HG03025 (cell line): ENCODE results near the gene FAM110D.

ENCODE experiments used
- ATAC-seq: cut with Tn5 transposase; IDR thresholded peaks from one replicate; pipeline ENCODE4 v1.9.1; 2021; ENCODE audit warnings: mild to moderate bottlenecking, moderate library complexity; ENCODE audit not compliant: unreplicated experiment, low FRiP score

FAM110D gene

DNA sequence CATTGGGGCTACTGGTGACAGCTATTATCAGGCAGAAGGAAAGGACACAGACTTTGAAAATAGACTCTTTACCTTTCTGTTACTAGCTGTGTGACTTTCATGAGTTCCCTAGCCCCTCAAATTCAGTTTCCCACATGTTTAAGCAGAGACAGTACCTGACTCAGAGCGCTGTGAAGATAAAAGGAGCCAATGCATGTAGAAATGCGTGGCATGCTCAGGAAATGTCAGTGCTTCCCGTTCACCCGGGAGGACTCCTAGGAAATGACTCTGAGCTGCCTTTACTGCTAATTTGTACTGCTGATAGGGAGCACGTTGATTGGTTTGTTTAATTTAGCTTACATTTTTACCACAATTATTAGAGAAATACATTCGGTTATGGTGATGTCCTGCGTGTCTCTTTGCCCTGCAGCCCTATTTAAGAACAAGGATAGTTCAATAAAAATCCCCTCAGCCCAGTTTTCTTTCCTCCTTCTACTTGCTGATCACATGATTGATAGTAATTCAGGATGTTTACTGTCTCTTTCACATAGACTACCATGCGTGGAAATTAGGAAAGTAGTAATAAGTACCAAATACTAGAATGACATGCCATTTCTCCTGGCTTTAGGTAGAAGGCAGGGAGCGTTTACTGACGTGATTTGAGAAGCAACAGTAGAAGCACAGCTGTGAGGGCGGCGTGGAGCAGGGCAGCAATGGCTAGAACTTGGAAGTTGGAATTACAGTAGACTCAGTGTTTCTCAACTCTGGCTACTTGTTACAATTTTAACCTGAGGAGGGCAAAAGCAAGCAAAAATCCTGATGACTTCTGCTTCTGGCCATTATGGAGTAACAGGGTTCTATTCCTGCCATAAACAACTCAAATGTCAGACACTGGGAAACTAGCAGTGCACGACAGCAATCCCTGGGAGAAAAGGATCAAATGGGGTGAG is 31.4 kb upstream of the FAM110D start:
- no peak for ATAC-seq

DNA sequence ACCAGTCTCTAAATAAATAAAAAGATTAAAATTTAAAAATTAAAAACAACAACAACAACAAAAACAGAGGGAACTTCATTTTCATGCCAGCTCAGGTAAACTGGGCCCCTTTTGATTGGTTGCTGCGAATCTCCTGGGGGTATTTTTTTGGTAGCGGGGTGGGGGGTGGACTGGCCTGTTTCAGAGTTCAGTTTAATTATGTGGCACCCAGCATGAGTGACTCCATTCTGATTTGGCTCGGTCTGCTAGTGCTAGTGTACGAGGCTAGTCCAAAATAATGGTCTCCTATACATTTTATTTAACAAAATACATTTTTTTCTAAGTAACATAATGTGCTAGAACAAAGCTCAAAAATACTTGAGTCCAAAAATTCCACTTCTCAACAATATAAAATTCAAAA is 29.1 kb upstream of the FAM110D start:
- no peak for ATAC-seq

DNA sequence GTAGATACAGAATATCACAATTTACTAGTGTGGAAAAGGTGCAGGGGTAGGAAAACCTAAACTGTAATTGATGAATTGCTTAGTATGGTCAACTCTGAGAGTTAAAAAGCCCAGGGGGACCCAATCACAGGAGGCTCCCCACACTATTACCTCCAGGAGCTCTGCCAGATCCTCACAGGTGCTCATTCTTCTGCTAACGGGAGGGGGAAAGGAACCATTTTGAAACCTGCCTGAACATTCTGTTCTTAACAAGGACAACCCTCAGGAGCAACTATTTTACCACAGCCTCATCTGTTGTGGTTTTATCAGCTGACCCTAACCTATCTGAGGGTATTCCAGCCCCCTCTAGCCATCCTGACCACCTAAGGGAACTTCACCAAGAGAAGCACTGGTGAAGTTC is 28.2 kb upstream of the FAM110D start:
- no peak for ATAC-seq

DNA sequence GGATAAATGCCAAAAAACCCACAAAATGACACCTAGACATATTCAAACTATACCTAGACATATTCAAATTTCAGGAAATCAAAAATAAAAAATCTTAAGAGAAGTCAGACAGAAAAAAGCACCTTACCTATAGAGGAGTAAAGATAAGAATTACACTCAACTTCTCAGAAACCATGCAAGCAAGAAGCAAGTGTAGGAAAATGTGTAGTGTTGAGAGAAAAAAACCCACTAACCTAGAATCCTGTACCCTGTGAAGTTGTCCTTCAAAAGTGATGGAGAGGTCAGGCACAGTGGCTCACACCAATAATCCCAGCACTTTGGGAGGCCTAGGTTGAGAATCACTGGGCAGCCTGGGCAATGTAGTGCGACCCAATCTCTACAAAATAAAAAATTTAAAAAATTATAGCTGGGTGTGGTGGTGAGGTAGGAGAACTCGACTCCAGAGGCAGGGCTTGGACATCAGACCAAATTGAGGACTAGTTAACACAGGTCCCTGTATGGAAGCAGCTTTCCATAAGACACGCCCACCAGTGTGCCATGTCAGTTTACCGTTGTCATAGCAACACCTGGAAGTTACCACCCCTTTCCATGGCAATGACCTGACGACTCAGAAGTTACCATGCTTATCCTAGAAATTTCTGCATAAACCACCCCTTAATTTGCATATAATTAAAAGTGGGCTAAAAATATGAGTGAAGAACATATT is 26.6 kb upstream of the FAM110D start:
- no peak for ATAC-seq

DNA sequence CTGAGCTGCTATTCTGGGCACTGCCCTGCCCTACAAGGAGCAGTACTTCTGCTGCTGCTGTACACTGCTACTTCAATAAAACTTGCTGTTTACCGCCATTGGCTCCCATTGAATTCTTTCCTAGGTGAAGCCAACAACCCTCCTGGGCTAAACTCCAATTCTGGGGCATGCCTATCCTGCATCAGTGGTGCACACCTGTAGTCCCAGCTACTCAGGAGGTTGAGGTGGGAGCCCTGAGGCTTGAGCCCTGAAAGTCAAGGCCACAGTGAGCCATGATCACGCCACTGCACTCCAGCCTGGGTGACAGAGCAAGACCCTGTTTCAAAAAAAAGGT is 26.1 kb upstream of the FAM110D start:
- ATAC-seq: no peak

DNA sequence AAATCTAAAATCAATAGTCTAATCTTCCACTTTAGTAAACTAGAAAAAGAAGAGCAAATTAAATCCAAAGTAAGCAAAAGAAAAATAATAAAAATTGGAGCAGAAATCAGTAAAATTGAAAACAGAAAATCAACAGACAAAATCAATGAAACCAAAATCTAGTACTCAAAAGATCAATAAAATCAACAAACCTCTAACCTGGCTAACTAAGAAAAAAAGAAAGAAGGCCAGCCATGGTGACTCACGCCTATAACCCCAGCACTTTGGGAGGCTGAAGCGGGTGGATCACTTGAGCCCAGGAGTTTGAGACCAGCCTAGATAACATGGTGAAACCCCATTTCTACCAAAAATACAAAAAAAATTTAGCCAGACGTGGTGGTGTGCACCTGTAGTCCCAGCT is 24.4 kb upstream of the FAM110D start:
- no peak for ATAC-seq

DNA sequence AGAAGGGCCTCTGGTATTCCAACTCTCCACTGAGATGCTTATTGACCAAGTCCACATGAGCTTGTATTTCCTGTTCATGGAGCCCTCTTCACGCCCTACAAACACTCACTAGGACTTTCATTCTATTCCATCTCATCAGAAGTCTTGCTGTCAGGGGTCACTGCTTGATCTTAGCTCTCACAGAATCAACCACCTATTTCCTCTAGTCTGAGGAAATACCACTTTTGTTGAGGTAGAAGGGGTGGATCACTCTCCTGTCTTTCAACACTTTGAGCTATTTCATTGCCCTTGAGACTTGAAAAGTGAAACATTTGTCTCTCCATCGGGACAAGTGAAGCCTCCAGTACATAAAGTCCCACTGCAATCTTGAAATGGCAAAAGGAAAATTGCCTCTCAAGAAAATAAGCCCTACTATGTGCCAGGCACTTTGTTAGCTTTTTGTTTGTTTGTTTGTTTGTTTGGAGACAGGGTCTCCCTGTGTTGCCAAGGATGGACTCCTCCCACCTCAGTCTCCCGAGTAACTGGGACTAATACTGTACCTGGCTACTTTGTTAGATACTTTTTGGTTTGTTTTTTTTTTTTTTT is 19.8 kb upstream of the FAM110D start:
- ATAC-seq: no peak

DNA sequence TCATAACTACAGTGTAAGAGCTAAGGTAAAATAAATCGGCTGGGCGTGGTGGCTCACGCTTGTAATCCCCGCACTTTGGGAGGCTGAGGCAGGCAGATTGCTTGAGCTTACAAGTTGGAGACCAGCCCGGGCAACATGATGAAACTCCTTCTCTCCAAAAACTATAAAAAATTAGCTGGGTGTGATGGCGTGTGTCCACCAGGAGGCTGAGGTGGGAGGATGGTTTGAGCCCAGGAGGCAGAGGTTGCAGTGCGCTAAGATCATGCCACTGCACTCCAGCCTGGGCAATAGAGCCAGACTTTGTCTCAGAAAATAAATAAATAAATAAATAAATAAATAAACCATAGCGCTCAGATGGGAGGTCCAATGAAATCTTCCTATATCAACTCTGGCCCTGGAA is 16.7 kb upstream of the FAM110D start:
- no peak for ATAC-seq

DNA sequence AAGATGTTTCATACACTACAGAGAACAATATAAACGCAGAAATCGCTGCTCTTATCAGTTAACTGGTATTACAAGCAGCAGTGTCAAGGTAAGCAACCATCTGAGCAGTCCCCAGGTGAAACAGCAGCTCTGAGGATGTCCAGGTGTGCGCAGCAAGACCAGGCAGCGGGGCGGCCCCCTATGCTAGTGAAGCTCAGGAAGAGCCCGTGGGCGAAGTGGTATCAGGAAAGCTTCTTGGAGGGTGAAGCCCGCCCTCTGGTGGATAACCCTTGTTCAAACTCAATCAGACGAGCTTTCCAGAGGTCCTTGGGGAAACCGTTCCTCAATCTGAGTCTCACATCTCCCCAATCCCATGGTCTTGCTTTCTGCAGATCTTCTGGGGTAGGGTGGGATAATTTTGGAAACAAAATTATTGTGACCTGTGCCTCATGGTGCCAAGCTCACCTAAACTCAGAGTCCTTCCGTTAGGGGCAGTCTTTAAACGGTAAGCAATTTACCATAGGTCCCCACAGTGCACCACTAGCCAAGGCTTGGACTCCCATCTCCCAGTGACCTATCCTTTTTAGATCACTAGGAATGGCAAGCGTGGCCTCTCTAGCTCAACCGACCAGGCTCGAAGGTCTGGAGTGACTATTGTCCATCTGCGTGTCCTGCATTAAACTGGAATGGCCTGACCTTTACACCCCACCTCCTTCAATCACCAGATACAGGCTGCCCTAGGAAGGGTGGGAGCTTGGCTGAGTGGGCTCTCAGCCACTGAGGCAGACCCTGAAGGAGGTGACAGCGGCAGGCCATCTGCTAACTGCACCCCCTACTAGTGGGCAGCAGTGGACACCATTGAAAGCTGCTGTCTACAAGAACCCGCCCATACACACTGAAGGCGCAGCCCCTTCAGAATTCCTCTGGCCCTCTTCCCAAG is 13.6 kb upstream of the FAM110D start:
- ATAC-seq: no peak

DNA sequence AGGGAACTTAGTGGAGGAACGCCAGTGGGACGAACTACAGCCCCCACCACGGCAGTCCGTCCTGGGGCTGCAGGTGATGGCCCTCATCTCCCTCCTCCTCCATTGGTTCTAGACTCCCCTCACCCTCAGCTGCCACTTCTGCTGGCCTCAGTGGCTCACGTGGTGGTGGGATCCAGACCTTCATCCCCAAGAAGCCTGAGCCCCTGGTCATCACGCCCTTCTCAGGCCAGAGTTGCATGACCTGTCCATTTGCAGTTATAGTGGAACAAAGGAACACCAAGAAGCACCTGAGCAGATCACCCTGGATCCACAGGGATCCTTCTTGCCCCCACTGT is 13.0 kb upstream of the FAM110D start:
- no peak for ATAC-seq

DNA sequence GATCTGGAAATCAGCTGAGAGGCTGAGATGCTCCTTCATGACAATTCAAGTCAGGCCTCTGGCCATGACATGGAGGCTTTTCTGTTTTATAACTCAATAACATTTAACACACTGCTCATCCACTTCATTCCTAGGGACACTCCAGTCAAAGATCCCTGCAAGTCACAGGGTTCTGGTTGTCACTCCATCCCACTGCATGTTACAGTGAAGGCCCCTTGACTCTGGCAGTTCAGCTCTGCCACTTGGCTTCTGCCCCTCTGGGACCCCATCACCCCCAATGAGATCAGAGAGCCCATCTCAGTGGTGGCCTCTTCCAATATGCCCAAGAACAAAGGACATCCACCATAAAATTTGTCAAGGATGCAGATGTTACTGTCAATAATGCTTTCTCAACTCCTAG is 10.0 kb upstream of the FAM110D start:
- ATAC-seq: no peak

DNA sequence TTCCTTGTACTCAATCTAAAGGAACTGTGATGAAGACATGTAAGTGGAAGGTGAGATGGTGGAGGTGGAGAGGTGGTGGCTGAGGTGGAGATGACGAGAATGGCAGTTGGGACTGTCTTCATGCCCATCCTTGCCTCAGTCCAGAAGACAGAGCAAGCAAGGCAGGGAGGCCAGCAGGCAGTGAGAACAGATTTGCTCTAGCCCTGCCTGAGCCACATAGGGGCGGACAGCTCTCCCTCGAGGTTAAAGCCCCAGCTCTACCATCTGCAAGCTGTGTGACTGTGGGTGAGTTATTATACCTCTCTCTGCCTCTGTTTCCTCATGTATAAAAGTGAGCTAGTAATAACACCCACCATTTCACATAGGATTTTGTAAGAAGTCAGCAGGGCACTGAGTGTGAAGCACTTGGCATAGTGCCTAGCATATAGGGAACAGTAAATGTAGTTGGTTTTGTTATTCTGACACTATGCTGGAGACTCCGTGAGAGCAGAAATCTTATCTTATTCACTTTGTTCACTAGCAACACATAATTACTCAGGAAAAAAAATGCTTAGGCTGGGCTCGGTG is 4.8 kb upstream of the FAM110D start:
- no peak for ATAC-seq

DNA sequence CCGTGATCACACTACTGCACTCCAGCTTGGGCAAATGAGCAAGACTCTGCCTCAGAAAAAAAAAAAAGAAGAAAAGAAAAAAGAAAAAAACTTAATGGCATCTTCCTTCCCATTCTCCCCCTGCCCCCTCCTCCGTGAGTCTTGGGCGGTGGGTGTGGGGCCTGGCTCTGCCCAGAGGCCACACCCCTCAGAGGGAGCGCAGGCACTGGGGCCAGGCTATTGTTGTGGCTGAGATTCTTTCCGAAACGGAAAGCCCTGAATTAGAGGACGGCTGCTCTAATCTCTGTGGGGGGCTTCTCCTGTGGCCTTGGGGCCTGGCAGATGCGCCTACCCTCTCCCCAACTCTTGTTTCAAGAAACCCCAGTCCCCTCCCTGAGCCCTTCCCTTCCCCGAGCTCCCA is 4.1 kb upstream of the FAM110D start:
- no peak for ATAC-seq

DNA sequence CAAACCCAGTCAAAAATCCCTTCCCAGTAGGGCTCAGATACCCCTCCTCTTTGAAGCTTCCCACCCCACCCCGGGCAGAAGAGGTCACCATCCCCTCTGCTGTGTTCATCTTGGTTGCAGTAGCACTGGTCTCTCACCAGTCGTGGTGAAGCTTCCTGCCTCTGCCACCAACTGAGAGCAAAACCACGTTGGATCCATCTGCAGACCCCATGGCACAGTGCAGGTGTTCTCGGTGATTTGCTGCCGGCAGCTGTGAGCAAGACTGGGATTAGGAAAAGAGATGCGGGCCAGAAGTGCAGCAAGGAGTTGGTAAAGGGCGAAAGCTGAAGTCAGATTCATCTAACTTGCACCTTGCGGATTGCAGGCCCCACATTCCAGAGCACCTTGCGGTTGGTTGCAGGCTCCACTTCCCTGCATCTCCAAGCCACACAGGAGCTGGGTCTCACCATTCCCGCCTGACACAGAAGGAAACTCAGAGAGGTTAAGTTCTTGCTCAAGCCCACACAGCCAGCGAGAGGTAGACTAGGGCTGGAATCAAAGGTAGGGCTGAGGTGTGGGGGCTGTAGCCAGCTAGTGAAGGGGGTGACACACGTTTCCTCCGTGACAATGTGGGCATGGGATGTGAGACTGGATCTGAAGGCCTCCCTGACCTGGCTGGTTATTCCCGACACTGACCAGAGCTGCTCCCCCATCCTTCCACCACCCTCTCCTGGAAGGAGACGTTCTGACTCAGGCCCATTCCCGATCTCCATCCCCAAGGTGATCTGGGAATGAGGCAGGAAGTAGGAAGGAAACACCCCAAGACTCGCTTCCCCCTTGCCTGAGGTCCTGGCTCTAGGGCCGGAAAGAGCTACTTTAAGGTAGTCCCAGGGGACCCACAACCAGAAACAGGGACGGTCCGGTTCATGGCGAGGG is 3.3 kb upstream of the FAM110D start:
- no peak for ATAC-seq

DNA sequence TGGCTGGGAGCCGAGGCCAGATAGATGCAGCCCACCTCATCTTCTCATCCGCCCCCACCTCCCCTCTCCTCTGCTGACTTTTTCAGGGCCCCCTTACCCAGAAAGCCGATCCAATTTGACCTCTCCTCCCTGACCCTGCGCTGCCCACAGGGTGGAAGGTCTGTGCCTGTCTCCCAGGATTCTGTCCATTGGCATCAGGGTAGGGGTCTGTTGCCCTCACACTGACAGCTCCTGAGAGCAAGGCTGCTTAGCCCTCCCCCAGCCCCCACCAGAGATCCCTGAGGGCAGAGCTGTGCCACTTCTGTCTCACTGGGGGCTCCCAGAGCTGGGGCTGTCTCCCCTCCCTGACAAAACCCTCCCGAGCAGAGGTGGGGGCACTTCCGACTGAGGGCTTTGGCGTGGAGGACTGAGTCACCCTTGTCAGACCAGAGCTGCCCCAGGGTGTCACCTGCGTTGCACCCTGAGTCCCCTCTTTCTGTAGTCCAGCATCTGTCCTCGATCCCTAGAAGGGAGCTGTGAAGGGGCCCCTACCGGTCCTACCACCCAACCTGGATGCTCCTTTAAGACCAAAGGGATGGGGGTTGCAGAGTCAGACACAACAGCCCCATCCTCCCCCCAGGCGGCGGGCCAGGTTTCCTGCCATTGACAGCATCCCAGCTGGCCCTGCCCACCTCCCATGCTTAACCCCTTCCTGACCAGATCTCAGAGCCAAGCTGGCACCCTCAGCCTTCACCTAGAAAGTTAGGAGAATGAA is 2.4 kb upstream of the FAM110D start:
- ATAC-seq: no peak

DNA sequence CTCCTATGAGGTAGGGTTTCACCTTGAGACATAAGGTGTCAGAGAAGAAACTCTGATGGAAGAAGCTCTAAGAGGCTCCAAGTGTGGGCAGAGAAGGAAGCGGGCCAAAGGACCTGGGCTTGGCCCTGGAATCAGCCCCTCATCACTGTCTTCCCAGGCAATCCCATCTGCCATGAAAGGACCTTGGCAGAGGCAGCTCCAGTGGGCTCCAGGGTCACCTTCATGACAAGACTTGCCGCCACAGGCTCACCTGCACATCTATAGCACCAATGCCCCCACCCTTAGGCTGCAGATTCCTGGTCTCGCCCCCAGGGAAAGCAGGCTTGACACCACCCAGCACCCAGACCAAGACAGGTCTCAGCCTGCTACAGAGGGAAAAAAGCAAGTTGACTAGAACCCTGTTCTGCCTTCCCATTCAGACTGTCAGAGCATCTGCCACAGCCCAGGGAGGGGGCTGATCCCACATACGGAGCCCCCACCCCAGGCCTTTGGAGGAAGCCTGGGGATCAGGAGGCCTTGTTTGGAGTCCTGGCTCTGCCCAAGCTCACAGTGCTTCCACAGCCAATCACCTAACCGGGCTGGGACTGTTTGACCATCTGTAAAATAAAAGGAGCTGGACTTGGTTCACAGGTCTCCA is 490 bp upstream of the FAM110D start:
- ATAC-seq: no peak

DNA sequence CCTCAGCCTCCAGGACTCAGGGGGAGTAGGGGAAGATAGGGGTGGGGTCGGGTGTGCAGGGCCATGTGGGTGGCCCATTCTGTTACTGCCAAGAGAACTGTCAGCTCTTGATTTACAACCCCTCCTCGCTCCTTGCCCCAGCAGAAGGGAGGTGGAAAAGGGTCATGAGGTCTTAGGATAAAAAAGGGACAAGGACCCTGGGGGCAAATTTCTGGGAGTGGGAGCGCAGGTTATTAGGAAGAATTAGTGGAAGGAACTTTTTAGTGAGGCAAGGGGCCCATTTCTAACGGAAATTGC is 812 bp downstream of the FAM110D start:
- ATAC-seq: no peak
